Tibial nerve (tissue), 4 donors: ENCODE results near the gene MAGEB3.

ENCODE experiments used
- EP300 ChIP-seq, 2 donors: sonication (generic); formaldehyde crosslinking; IDR thresholded peaks; one replicate each; pipeline ENCODE4 v1.6.1; 2017; ENCODE audit warnings: antibody characterized with exemption in 2 of 2, mild to moderate bottlenecking in 1 of 2
- POLR2A ChIP-seq, 2 donors: fragments of 450-650 bp; IDR thresholded peaks; one replicate each; pipeline ENCODE4 v1.6.1; 2017; ENCODE audit warnings: antibody characterized with exemption in 2 of 2, mild to moderate bottlenecking in 2 of 2, moderate library complexity in 2 of 2
- TF ChIP-seq, protein P1 (sequence below), 5 experiments: fragments of 200-600 bp in 3 of 5; fragments of 450-650 bp in 2 of 5; sonication (generic) in 3 of 5; IDR thresholded peaks; one replicate each; pipeline ENCODE4 v1.5.1; 2016 to 2019; ENCODE audit warnings: antibody characterized with exemption in 5 of 5, mild to moderate bottlenecking in 3 of 5, moderate library complexity in 2 of 5

- TF ChIP-seq EP300 (IDR thresholded peaks at IDR 0.05) (no peak), POLR2A (IDR thresholded peaks at IDR 0.05) (no peak)
- TF ChIP-seq, protein P1, sequence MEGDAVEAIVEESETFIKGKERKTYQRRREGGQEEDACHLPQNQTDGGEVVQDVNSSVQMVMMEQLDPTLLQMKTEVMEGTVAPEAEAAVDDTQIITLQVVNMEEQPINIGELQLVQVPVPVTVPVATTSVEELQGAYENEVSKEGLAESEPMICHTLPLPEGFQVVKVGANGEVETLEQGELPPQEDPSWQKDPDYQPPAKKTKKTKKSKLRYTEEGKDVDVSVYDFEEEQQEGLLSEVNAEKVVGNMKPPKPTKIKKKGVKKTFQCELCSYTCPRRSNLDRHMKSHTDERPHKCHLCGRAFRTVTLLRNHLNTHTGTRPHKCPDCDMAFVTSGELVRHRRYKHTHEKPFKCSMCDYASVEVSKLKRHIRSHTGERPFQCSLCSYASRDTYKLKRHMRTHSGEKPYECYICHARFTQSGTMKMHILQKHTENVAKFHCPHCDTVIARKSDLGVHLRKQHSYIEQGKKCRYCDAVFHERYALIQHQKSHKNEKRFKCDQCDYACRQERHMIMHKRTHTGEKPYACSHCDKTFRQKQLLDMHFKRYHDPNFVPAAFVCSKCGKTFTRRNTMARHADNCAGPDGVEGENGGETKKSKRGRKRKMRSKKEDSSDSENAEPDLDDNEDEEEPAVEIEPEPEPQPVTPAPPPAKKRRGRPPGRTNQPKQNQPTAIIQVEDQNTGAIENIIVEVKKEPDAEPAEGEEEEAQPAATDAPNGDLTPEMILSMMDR (IDR thresholded peaks at IDR 0.05) = no peak
Observed at GRCh38 chrX:30253257-30253656, 22.8 kb downstream of the MAGEB3 start.
